Esophagus mucosa (tissue), 1 donor: Measurements from ENCODE around the gene TRPM4. TPM values are rescaled to one million over a fixed set of nuclear protein-coding genes. Genes with fewer than 3 reads are reported as not detected.
"Not testable (repeated sequence)": the region's sequence is repeated elsewhere in the genome, so short reads cannot be mapped to it uniquely, and the experiment has no call there.

Source experiments
- ATAC-seq: fragments of 200-7000 bp; cut with Tn5 transposase; one replicate; pipeline ENCODE4 v1.9.1; 2020
- total RNA-seq: library from RNA; stranded (reverse); gene quantifications from one replicate; pipeline ENCODE4 v1.2.4, GENCODE V29; 2023
- donor health status: DM: yes; HTN: yes; CAD: no.

Gene TRPM4
- total RNA-seq = 12.1 TPM

DNA sequence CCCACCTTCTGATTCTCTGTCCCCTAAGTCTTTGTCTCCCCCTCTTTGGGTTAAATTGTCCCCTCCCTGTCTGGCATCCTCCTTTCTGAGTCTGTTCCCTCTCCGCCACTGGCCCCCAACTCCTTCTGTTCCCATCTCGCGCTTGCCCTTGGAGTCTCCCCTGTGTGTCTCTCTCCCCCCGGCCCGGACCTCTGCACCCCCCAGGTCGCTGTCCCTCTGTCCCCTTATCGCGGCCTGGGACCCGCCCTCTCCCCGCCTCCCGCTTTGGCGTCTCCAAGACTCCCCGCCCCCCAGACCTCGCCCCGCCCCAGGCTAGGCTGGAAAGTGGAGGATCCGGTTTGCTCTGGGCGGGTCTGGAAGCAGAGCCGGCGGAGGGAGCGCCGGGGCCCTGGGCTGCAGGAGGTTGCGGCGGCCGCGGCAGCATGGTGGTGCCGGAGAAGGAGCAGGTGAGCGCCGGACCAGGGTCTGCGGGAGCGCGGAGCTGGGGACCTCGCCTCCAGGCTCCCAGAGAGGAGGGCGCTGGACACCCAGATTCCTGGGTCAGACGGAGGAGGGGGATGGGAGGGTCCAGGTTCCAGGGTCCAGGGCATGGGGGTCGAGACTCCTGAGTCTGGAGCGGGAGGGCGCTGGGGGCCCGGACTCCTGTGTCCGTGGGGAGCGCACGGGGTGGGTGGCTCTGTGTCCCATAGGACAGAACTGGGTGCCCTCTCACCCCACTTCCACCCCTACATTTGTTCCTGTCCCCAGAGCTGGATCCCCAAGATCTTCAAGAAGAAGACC, at the start of gene TRPM4:
Gene TRPM4, plus strand, starts transcription at position 348 of the 780 bp plus-strand sequence. Its CDS starts 75 bp downstream, at position 423.
- peak; percentile 88 for ATAC-seq

DNA sequence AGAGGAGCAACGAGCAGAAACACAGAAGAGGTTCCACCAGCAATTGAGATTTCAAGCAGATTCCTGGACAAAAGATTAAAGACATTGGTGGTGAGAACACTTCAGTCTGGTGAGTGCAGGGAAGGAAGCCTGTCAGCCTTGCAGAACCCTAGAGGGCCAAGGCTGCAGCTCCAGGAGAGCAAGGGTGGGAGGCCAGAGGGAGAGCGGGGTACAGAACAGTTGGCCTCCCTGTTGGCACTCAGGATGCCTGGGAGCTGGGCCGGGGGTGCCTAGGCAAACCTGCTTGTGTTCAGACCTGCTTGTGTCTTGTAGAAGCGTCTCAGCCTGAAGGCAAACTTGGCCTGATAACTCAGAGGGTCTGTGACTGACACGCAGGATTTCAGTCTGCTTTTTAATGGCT, 48.5 kb upstream of the TRPM4 start:
- no peak for ATAC-seq

DNA sequence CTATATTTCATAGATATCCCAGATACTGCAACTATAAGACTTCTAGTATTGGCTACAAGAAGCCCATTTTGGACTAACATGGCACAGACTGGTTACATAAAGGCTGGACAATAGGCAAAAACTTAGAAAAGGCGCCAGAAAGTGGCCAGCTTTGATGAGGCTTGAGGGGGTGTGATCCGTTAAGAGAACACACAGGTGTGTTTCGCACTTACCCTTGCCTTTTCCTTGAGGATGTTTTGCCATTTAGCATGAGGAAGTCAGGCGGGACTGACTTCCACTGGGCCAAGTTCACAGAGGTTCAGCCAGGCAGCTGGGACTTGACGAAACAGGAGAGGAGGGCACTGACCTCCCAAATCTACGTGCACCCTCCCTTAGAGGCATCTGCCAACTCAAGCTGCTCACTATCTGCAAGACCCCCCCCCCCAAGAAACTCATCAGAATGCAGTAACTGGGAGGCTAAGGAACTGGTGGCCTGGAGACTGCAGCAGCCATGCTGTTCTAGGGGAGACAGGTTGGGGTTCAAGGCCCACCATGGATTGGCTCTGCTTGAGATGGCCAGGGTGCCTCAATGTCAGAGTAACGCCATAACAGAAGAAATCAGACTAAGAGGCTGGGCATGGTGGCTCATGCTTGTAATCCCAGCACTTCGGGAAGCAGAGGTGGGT, 47.9 kb upstream of the TRPM4 start:
- no peak for ATAC-seq

DNA sequence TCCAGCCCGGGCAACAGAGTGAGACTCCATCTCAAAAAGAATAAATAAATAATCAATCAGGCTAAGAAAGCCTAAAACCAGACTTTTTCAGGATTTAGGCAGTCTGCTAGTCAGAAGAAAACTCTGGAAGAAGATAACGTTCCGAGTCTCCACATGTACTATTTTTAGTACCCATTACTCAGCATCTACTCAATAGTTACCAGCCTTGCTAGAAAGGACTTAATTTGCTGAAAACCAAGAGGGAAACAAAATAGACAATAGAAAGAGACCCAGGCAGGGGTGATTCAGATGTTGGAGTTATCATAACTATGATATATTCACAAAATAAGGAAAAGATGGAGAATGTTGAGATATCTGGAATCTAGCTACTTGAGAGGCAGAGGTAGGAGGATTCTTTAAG, 47.0 kb upstream of the TRPM4 start:
- ATAC-seq = no peak

DNA sequence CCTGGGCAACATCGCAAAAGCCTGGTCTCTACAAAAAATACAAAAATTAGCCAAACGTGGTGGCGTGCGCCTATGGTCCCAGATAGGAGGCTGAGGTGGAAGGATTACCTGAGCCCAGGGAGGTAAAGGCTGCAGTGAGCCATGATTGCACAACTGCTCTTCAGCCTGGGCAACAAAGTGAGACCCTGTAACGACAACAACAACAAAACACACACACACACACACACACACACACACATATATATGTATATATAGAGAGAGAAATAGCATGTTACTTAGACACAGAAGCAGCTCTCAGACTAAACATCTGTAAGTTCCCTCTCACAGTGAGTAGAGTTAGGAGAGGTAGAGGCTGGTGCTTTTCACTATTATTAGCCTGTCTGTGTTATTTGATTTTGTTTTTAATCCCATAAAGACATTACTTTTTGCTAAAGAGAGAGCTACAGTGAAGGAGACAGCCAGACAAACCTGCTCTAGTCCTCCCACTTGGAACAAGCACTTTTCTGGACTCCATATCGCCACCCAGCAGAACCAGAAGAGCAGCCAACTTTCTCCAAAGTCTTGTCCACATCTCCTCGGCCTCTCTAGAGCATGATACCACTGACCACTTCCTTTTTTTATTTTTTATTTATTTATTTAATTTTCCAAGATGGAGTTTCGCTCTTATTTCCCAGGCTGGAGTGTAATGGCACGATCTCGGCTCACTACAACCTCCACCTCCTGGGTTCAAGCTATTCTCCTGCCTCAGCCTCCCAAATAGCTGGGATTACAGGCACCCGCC, 46.2 kb upstream of the TRPM4 start:
- no peak for ATAC-seq

DNA sequence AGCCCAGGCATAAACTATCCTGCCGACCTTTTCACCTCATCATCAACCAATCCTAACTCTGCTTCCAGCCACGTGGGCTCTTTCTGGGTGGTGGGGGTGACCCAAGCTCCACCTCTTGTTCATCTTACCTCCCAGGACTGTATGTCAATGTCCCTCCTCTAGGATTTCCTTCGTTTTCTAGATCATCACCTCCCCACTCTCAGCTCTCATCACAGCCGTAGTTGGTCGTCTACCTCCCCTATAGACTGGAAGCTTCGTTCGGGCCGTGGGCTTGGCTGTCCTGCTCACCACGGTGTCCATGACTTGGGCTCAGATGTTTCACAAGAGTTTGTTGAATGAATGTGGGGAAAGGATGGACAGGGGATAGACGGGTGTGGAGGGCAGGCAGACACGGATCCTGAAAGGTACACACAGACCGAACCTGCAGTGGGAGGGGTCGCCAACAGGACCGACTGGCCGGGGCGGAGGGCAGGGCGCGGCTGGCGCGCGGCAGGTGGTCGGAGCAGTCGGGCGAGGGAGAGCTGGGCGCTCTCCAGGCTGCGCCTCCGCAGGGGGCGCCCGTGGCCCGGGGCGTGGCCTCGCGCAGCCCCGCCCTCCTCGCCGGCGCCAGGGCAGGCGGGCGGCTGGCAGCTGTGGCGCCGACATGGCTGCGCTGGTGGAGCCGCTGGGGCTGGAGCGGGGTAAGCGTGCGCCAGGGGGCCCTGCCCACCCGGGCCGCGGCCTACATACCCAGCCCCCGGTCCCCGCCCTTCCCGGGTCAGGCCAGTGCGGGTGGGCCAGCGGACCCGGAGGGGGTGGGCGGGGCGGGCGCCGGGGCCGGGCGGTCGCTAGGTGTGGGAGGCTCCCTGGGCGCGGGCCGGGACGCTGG, 43.6 kb upstream of the TRPM4 start, which contains the start of gene LIN7B:
Gene LIN7B, plus strand, starts transcription at position 609 of the 868 bp plus-strand sequence. Its CDS starts 35 bp downstream, at position 644.
- peak; percentile 65 for ATAC-seq

DNA sequence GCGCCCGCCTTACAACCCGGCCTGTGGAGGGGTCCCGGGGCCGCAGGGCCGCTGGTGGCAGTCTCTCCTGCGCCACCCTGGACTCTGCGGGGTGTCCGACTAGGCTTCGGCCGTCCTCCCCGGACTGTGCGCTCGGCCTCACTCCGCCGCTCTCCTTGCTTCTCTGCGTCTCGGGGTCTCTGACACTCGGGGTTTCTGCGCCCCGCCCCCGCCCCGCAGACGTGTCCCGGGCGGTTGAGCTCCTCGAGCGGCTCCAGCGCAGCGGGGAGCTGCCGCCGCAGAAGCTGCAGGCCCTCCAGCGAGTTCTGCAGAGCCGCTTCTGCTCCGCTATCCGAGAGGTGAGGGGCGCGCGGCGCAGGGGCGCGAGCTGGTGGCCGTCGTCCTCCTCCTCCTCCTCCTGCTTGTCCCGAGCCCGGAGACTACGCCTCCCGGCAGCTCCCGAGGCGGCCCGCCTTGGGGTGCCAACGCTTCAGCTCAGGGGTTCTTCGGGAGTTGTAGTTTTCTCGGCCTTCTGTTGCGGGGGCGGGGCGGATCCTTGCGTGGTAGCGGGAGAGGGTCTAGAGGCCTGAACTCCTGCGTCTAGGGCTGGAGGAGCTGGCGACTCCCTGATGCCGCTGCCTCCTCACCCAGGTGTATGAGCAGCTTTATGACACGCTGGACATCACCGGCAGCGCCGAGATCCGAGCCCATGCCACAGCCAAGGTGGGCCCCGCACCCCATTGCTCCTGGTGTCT, 42.8 kb upstream of the TRPM4 start:
- no peak for ATAC-seq

DNA sequence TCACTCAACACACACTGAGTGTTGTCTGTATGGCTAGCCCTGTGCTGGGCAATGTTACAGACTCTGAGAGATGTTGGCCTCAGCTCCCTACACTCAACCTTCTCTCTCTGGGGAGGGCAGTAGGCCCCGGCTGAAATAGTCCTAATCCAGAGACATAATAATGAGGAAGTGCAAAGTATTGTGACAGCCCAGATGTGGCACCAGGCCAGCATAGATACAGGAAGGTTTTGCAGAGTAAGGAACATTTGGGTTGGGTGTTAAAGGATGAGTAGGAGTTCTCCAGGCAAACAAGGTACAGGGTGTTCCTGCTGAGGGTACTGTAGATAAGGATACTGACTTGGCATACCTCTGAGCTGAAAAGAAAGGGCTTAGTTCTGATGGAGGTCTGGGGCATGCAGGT, 41.0 kb upstream of the TRPM4 start:
- ATAC-seq = no peak

DNA sequence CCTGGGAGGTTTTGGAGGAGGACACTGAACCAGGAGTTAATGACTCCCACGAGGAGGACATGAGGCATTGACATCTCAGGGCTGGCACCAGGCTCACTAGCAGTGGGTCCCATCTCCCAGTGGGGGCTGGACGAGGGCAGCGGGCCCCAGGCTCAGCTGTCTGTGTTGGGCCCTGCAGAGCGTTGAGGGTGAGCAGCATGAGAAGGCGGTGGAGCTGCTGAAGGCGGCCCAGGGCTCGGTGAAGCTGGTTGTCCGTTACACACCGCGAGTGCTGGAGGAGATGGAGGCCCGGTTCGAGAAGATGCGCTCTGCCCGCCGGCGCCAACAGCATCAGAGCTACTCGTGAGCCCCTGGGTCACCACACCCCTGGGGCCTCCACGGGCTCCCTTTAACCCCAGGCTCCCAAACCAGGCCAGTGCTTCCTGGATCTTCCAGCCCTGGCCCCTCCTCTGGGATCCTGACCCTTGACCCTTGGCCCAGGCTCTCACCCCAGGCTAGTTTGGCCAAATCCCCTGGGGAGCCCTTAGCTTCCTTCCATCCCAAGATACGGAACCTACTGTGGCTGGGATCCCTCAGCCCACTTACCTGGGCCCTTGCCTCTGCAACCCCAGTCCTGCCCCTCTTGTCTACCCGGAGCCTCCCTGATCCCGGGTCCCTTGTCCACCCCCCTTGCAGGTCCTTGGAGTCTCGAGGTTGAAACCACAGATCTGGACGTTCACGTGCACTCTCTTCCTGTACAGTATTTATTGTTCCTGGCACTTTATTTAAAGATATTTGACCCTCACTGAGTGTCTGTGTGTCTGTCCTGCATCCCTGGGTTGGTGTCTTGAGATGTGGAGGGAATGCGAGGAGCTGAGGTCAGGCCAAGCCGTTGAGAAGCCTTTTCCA, 39.7 kb upstream of the TRPM4 start:
- ATAC-seq = no peak

DNA sequence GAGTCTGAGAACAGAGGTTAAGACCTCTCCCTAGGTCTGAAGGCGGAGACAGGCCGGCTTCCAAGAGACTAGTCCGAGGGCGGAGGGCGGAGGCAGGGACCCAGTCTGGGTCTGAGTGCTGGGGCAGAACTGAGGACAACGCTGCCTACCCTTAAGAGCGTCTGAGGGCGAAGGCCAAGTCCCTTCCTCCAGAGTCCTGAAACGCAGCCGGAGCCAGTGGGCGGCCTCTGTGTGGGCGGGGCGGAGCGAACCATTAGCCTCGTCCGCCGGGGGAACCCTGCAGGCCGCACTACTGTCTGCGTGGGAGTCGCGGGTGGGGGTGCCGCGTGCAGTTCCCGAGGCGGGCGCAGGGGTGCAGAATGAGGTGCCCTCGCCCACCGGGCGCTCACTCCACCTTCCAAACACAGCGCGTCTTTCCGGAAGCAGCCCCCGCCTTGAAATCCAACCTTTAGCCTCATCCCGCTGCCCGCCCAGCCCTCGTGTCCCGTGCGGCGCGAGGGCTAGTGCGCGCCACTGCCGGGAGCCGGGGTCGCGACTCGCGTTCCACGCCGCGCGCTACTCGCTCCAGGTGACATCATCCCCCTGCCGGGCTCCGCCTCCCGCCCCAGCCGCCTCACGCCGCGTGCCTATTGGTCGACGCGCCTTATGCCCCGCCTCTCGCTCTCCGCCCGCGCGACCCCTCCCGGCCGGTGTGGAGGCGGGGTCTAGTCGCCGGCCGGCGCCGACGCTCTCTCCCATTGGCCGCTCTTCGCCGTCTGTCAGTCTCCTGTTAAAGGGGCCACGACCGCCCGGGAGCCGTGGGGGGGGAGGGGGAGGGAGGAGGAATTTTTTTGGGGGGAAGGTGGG, 38.8 kb upstream of the TRPM4 start, which contains the start of gene C19orf73:
Gene C19orf73, minus strand, starts transcription at position 579 of the 846 bp plus-strand sequence. Its CDS starts 121 bp downstream, at position 458.
- ATAC-seq = peak; percentile 91

DNA sequence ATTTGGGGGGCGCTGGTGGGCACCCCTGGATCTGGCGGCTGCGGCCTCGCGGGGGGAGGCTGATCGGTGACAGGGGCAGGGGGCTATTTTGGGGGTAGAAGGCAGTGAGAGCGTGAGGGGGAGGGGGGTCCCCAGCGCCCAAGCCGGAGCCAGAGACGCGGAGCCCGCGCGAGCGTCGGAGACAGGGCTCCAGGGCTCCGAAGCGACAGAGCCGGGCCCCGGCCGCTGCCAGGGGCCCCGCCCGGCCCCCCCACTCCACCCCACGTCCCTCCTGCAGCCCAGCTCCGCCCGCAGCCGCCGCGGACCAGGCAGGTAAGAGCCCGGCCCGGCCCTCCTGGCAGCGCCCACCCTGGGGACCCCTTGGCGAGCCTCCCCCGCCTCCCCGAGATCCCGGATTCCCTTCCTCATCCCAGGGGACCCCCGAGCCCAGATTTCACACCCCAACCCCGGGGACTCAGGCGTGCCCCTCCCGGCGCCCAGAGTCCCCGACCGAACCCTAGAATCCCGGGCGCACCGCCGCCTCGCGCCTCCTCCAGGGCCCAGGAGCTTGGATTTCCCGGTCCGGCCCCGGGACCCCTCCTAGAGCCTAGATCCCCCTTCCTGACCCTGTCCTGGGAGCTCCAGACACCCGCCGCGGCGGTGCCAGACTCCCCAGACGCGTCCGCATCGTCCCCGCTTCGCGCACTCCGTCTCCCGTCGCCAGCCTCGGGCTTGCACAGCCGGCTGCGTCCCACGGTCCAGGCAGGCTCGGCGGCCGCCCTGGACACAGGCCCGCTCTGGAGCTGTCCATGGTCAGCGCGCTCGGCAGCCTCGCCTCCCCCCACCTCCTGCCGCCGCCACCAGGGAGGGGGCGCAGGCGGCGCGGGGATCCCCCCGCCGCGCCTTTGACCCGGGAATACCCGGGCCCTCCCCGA, 37.9 kb upstream of the TRPM4 start, which contains the start of gene PPFIA3:
Gene PPFIA3, plus strand, starts transcription at position 134 of the 914 bp plus-strand sequence. CDS start 8,330 bp downstream, outside the sequence.
- ATAC-seq = peak; percentile 19

DNA sequence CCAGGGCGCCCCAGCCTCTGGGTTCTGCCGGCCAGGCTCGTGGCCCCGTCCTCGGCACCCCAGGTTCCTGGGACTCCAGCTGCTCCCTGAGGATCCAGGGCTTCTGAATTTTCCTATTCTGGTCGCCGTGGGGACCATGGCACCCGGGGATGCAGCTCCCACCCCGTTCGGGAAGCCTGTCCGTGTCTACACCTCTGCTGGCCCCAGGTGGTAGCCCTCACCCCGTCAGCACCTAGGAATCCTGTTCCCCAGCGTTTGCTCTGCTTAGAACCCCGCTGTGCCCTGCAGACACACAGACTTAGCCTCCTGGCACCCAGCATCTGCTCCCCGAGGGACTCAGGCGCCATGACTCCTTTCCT, 37.3 kb upstream of the TRPM4 start:
- no peak for ATAC-seq

DNA sequence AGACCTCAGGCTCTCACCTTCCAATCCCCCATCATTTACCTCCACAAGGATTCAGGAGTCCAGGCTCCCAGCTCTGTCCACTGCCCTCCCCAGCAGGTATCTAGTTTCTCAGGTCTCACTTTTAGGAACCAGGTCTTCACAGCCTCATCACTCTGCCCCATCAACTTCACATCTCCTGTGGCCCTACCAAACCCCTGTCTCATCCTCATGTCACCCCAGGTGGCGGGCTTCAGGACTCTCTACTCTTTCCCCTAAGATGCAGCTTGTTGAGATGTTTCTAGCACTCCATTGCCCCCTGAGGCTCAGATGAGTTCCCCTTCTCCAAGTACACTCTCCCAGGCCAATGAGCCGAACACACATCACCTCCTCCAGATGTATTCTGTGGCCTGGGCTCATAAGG, 36.7 kb upstream of the TRPM4 start:
- ATAC-seq = no peak

DNA sequence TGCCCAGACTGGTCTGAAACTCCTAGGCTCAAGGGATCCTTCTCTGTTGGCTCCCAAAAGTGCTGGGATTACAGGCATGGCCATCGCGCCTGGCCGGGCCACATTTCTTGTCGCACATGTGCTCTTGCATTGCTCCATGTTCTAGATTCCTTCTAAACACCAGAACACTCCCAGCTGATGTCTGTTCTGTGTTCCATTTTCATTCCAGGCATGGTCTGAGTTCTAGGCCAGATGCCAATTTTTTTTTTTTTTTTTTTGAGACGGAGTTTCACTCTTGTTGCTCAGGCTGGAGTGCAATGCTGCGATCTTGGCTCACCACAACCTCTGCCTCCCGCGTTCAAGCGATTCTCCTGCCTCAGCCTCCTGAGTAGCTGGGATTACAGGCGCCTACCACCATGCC, 35.8 kb upstream of the TRPM4 start:
- ATAC-seq = not testable (repeated sequence)

DNA sequence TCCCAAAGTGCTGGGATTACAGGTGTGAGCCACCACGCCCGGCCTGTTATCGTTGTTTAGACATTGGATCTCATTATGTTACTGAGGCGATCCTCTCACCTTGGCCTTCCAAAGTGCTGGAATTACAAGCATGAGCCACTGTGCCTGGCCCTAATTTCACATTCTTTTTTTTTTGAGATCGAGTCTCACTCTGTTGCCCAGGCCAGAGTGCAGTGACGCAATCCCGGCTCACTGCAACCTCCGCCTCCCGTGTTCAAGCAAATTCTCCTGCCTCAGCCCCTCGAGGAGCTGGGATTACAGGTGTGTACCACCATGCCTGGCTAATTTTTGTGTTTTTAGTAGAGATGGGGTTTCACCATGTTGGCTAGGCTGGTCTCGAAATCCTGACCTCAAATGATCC, 34.3 kb upstream of the TRPM4 start:
- ATAC-seq = not testable (repeated sequence)

DNA sequence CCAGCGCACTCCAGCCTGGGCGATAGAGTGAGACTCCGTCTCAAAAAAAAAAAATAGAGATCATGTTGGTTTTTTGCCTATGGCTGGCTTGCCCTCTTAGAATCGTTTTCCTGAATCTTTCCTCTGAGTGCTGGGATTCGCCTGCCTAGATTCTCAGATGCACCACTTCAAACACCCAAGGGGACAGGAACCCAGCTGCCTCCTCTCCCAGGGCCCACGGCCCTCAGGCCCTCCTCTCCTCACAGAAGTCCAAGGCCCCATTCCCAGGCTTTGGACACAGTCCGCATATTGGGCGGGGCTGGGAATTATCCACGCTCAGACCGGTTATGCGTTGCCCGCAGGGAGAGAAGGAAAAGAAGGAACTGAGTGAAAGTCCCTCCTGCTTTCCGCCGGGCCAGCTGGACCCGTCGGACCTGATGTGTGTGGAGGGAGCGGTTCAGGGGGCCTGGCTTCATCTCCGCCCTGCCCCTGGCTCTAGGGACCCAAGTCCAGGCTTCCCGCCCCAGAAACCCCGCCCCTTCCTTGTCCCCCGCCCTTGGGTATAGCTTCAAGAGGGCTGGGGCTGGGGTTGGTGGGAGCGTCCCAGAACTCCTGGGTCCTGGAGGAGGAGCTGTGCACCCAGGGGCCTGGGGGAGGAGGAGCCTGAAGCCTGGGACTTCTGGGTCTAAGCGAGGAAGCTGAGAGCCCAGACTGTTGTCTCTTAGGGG, 32.4 kb upstream of the TRPM4 start:
- peak; percentile 67 for ATAC-seq

DNA sequence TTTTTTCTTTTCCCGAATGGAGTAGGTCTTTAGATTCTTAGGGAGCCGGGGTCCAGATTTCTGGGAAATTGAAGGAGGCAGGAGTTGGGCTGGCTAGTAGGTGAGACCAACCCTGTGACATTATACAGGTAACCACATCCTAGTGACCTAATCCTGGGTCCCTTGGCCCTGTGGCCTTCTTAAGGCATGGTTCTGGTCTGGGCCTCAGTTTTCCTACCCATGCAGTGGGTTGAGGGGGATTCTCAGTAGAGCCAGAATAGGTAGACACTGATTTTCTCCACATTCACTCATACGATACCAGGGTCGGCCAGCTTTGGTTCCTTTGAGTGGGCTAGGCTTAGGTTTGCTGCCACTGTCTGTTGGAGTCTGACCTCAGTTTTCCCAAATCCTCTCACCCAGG, 31.0 kb upstream of the TRPM4 start:
- ATAC-seq = no peak
